Activated CD8-positive, alpha-beta T cell treated with anti-CD3 and anti-CD28 coated beads, Interleukin-2, amount 10 ng/mL, durations not matched to agents 7 days and 5 days (primary cell): ENCODE measurements around the gene PMM1. TPM values are rescaled to one million over a fixed set of nuclear protein-coding genes. Genes with fewer than 3 reads are reported as not detected.

Source experiments
- ATAC-seq: fragments of 150-1000 bp; cut with Tn5 transposase; one replicate; pipeline ENCODE4 v1.10.0; 2021; ENCODE audit warnings: moderate library complexity
- CTCF ChIA-PET: fragments of 350-600 bp; sonication (Branson Sonifier 250); formaldehyde crosslinking; loops from one replicate; lab custom pipeline; 2021; ENCODE audit warnings: antibody characterized with exemption; lab: Charles Lee
- POLR2A ChIA-PET: fragments of 350-600 bp; sonication (Branson Sonifier 250); formaldehyde crosslinking; loops from one replicate; lab custom pipeline; 2021; ENCODE audit warnings: antibody characterized with exemption; lab: Charles Lee
- DNase-seq: peaks from one replicate; pipeline ENCODE4 v3.0.0-alpha.2; 2020
- H3K27ac Mint-ChIP-seq: one replicate; pipeline ENCODE4 v1.8.0; 2021; ENCODE audit warnings: mild to moderate bottlenecking, mixed read lengths
- H3K27me3 Mint-ChIP-seq: one replicate; pipeline ENCODE4 v1.8.0; 2021; ENCODE audit warnings: low read depth, mixed read lengths
- H3K36me3 Mint-ChIP-seq: one replicate; pipeline ENCODE4 v1.8.0; 2021; ENCODE audit warnings: low read depth, mixed read lengths
- H3K4me1 Mint-ChIP-seq: one replicate; pipeline ENCODE4 v1.8.0; 2021; ENCODE audit warnings: low read depth, mixed read lengths
- H3K4me3 Mint-ChIP-seq: one replicate; pipeline ENCODE4 v1.8.0; 2021; ENCODE audit warnings: mild to moderate bottlenecking, mixed read lengths
- H3K9me3 Mint-ChIP-seq: one replicate; pipeline ENCODE4 v1.8.0; 2022; ENCODE audit warnings: mixed read lengths; ENCODE audit not compliant: insufficient read depth
- total RNA-seq, 2 experiments: library from RNA; stranded (reverse); gene quantifications; one replicate each; pipeline ENCODE4 v1.2.3, GENCODE V29; 2021

Gene PMM1
- total RNA-seq, 2 experiments from 2014 or later = 37.5 to 38.2 TPM

GRCh38 chr22:41548830-41549211 lies 40.8 kb downstream of the PMM1 start:
- no peak overlapping the region for H3K4me3 Mint-ChIP-seq
- CTCF ChIA-PET = interaction anchor here (0.7 to 1.7 kb wide), 2 partner anchors 22 to 41 kb away, joined by 3 to 7 read pairs; partner anchors contain the start of gene PMM1
- H3K4me1 Mint-ChIP-seq = peaks cover 12% of the 10 kb centered on the region
- ATAC-seq (no peak), DNase-seq (no peak)
- H3K36me3 Mint-ChIP-seq = peaks cover 2% of the 10 kb centered on the region
- H3K9me3 Mint-ChIP-seq = no peaks in the 10 kb centered on the region
- H3K27me3 Mint-ChIP-seq = peaks cover 8% of the 10 kb centered on the region
- no peak overlapping the region for H3K27ac Mint-ChIP-seq
- POLR2A ChIA-PET = interaction anchor here (2.1 kb wide), 1 partner anchor 41 kb away, joined by 7 read pairs; the partner anchor contains the start of gene PMM1

- Mint-ChIP-seq H3K4me1 (peaks cover 34% of the 10 kb centered on the region), H3K36me3 (peaks cover 13% of the 10 kb centered on the region), H3K9me3 (no peaks in the 10 kb centered on the region), H3K4me3 (peak overlapping the region; percentile 95), H3K27ac (peak overlapping the region; percentile 95), H3K27me3 (peaks cover 2% of the 10 kb centered on the region)
- DNase-seq = no peak
- ChIA-PET POLR2A (interaction anchor here (1.4 kb wide), 1 partner anchor 45 kb away, joined by 6 read pairs; the partner anchor contains the start of gene PMM1), CTCF (interaction anchor here (1.2 kb wide), 1 partner anchor 13 kb away, joined by 4 read pairs; no protein-coding TSS in a partner anchor)
- ATAC-seq = no peak
Observed at GRCh38 chr22:41544671-41545476, 44.8 kb downstream of the PMM1 start.

GRCh38 chr22:41543854-41544670 lies 45.6 kb downstream of the PMM1 start, which contains the start of gene POLR3H:
POLR3H (minus strand) TSS chr22:41544470; CDS start chr22:41544101, 369 bp downstream.
- Mint-ChIP-seq H3K4me1 (peaks cover 34% of the 10 kb centered on the region), H3K4me3 (peak within 1 kb of the TSS; percentile 95)
- peak; percentile 98 for DNase-seq

GRCh38 chr22:41542224-41542623 lies 47.4 kb downstream of the PMM1 start:
- Mint-ChIP-seq H3K4me1 (peaks cover 34% of the 10 kb centered on the region), H3K36me3 (peaks cover 21% of the 10 kb centered on the region), H3K27ac (peak overlapping the region; percentile 95), H3K9me3 (no peaks in the 10 kb centered on the region), H3K4me3 (peak overlapping the region; percentile 95), H3K27me3 (peaks cover 2% of the 10 kb centered on the region)
- CTCF ChIA-PET = interaction anchor here (1.0 to 2.1 kb wide), 2 partner anchors 10 to 15 kb away, joined by 5 to 13 read pairs; no protein-coding TSS in a partner anchor
- POLR2A ChIA-PET = no interaction called here
- DNase-seq (no peak), ATAC-seq (no peak)

More at GRCh38 chr22:41543854-41544670, 45.6 kb downstream of the PMM1 start, which contains the start of gene POLR3H:
- Mint-ChIP-seq H3K9me3 (no peaks in the 10 kb centered on the region), H3K36me3 (peaks cover 21% of the 10 kb centered on the region), H3K27ac (peak within 1 kb of the TSS; percentile 95), H3K27me3 (peaks cover 2% of the 10 kb centered on the region)
- CTCF ChIA-PET = interaction anchor here (0.7 to 2.1 kb wide), 8 partner anchors 9 to 140 kb away, joined by 3 to 13 read pairs (median 4); partner anchors contain the start of genes DESI1 and PMM1
- POLR2A ChIA-PET = interaction anchor here (1.0 to 1.4 kb wide), 2 partner anchors 46 to 76 kb away, joined by 6 read pairs; partner anchors contain the start of genes ACO2, PHF5A and PMM1
- ATAC-seq = peak; percentile 97

- peaks cover 2% of the 10 kb centered on the region for H3K27me3 Mint-ChIP-seq
- peaks cover 34% of the 10 kb centered on the region for H3K4me1 Mint-ChIP-seq
- ChIA-PET CTCF (interaction anchor here (0.9 to 1.2 kb wide), 3 partner anchors 9 to 138 kb away, joined by 3 to 5 read pairs (median 3); no protein-coding TSS in a partner anchor), POLR2A (interaction anchor here (0.6 kb wide), 1 partner anchor 48 kb away, joined by 3 read pairs; the partner anchor contains the start of gene PMM1)
- H3K36me3 Mint-ChIP-seq = peaks cover 21% of the 10 kb centered on the region
- no peak for DNase-seq
- no peak for ATAC-seq
- peak overlapping the region; percentile 43 for H3K27ac Mint-ChIP-seq
- no peaks in the 10 kb centered on the region for H3K9me3 Mint-ChIP-seq
- no peak overlapping the region for H3K4me3 Mint-ChIP-seq
Observed at GRCh38 chr22:41541484-41541883, 48.2 kb downstream of the PMM1 start.

- no peak for ATAC-seq
- Mint-ChIP-seq H3K27me3 (no peaks in the 10 kb centered on the region), H3K9me3 (no peaks in the 10 kb centered on the region), H3K4me1 (peaks cover 34% of the 10 kb centered on the region), H3K4me3 (no peak overlapping the region), H3K27ac (no peak overlapping the region), H3K36me3 (peaks cover 21% of the 10 kb centered on the region)
- CTCF ChIA-PET = interaction anchor here (1.2 kb wide), 1 partner anchor 14 kb away, joined by 3 read pairs; no protein-coding TSS in a partner anchor
- POLR2A ChIA-PET = no interaction called here
- DNase-seq = no peak
Observed at GRCh38 chr22:41540365-41540764, 49.3 kb downstream of the PMM1 start.

- ChIA-PET POLR2A (no interaction called here), CTCF (interaction anchor here (1.2 kb wide), 1 partner anchor 13 kb away, joined by 3 read pairs; no protein-coding TSS in a partner anchor)
- Mint-ChIP-seq H3K27ac (no peak overlapping the region), H3K4me3 (no peak overlapping the region), H3K9me3 (no peaks in the 10 kb centered on the region), H3K27me3 (no peaks in the 10 kb centered on the region), H3K4me1 (peaks cover 30% of the 10 kb centered on the region), H3K36me3 (peaks cover 24% of the 10 kb centered on the region)
- no peak for ATAC-seq
- no peak for DNase-seq
Observed at GRCh38 chr22:41540006-41540315, 49.7 kb downstream of the PMM1 start.

GRCh38 chr22:41539146-41540005 lies 50.3 kb downstream of the PMM1 start:
- no peak for ATAC-seq
- Mint-ChIP-seq H3K36me3 (peaks cover 24% of the 10 kb centered on the region), H3K27ac (no peak overlapping the region), H3K4me3 (no peak overlapping the region), H3K27me3 (no peaks in the 10 kb centered on the region), H3K4me1 (peaks cover 24% of the 10 kb centered on the region), H3K9me3 (no peaks in the 10 kb centered on the region)
- CTCF ChIA-PET = interaction anchor here (1.2 kb wide), 1 partner anchor 13 kb away, joined by 3 read pairs; no protein-coding TSS in a partner anchor
- POLR2A ChIA-PET = no interaction called here
- DNase-seq = no peak

- Mint-ChIP-seq H3K4me1 (peaks cover 22% of the 10 kb centered on the region), H3K27ac (no peak overlapping the region), H3K36me3 (peaks cover 22% of the 10 kb centered on the region), H3K9me3 (no peaks in the 10 kb centered on the region), H3K27me3 (no peaks in the 10 kb centered on the region), H3K4me3 (no peak overlapping the region)
- ATAC-seq (no peak), DNase-seq (no peak)
- ChIA-PET POLR2A (no interaction called here), CTCF (no interaction called here)
Observed at GRCh38 chr22:41538583-41538982, 51.1 kb downstream of the PMM1 start.

GRCh38 chr22:41537203-41537602 lies 52.4 kb downstream of the PMM1 start:
- H3K9me3 Mint-ChIP-seq = no peaks in the 10 kb centered on the region
- H3K27ac Mint-ChIP-seq = no peak overlapping the region
- H3K36me3 Mint-ChIP-seq = peaks cover 23% of the 10 kb centered on the region
- H3K27me3 Mint-ChIP-seq = no peaks in the 10 kb centered on the region
- H3K4me3 Mint-ChIP-seq = no peak overlapping the region
- ChIA-PET POLR2A (no interaction called here), CTCF (interaction anchor here (1.2 kb wide), 1 partner anchor 12 kb away, joined by 3 read pairs; no protein-coding TSS in a partner anchor)
- H3K4me1 Mint-ChIP-seq = peaks cover 12% of the 10 kb centered on the region
- no peak for DNase-seq
- ATAC-seq = no peak
